Cardiac fibroblast (primary cell): ENCODE results near the gene MYOM1.
"Not testable (repeated sequence)": the region's sequence is repeated elsewhere in the genome, so short reads cannot be mapped to it uniquely, and the experiment has no call there.

ENCODE experiments used
- DNase-seq, 2 donors: peaks; one replicate each; pipeline versions ENCODE4 v3.0.0 to v3.0.0-alpha.2; 2010; ENCODE audit warnings: low read depth in 2 of 2
- H3K4me3 ChIP-seq, 2 donors: replicated peaks in 1 of 2; 1 replicate in 1 of 2; 2 replicates in 1 of 2; pipeline ENCODE4 v1.5.1; 2011; ENCODE audit warnings: low read depth in 2 of 2, low read length in 2 of 2, mild to moderate bottlenecking in 2 of 2, moderate library complexity in 1 of 2
- TF ChIP-seq, protein P1 (sequence below): IDR thresholded peaks from one replicate; pipeline ENCODE4 v1.5.1; 2011; ENCODE audit warnings: low read depth, mild to moderate bottlenecking, low read length, inconsistent platforms

MYOM1 gene

DNA sequence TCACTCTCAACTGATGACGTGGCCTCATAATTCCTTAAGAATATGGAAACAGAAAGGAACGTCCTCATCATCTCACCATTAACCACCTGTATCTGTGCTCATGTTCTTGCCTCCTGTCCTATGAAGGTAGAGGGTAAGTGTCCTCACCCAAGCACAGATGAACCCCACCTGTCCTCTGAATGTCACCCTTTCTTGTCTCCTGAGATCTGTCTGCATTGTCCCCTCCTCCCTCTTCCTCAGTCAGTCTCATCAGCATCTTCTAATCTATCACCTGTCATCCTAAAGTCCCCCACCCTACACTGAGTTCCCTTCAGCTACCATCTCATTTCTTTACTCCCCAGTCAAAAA lies 167.4 kb downstream of the MYOM1 start:
- no peak overlapping the region for H3K4me3 ChIP-seq
- TF ChIP-seq, protein P1, sequence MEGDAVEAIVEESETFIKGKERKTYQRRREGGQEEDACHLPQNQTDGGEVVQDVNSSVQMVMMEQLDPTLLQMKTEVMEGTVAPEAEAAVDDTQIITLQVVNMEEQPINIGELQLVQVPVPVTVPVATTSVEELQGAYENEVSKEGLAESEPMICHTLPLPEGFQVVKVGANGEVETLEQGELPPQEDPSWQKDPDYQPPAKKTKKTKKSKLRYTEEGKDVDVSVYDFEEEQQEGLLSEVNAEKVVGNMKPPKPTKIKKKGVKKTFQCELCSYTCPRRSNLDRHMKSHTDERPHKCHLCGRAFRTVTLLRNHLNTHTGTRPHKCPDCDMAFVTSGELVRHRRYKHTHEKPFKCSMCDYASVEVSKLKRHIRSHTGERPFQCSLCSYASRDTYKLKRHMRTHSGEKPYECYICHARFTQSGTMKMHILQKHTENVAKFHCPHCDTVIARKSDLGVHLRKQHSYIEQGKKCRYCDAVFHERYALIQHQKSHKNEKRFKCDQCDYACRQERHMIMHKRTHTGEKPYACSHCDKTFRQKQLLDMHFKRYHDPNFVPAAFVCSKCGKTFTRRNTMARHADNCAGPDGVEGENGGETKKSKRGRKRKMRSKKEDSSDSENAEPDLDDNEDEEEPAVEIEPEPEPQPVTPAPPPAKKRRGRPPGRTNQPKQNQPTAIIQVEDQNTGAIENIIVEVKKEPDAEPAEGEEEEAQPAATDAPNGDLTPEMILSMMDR, result no peak
- no peak for DNase-seq

DNA sequence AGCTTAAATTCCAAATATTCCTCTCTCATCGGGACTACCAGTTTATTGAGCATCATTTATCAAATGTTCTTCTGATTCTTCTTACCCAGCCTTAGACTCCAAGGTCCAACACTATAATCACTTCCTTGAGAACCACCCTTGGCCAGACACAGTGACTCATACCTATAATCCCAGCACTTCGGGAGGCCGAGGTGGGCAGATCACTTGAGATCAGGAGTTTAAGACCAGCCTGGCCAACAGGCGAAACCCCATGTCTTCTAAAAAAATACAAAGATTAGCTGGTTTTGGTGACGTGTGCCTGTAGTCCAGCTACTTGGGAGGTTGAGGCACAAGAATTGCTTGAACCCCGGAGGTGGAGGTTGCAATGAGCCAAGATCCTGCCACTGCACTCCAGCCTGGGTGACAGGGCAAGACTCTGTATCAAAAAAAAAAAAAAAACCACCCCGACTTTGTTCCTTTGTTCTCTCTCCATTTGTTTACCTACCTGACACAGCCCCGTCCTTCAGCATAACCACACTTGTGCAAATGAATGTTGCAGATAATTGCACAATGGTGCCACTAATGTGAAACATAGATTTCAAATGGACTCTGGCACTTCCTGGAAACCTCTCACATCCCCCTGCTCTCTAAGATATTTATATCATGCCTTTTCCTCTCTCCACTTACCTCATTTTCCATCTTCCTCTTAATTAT lies 167.9 kb downstream of the MYOM1 start:
- H3K4me3 ChIP-seq, result no peak overlapping the region
- no peak for DNase-seq
- TF ChIP-seq, protein P1, result no peak

DNA sequence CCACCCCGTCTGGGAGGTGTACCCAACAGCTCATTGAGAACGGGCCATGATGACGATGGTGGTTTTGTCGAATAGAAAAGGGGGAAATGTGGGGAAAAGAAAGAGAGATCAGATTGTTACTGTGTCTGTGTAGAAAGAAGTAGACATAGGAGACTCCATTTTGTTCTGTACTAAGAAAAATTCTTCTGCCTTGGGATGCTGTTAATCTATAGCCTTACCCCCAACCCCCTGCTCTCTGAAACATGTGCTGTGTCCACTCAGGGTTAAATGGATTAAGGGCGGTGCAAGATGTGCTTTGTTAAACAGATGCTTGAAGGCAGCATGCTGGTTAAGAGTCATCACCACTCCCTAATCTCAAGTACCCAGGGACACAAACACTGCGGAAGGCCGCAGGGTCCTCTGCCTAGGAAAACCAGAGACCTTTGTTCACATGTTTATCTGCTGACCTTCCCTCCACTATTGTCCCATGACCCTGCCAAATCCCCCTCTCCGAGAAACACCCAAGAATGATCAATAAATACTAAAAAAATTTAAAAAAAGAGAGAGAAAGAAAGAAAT lies 169.8 kb downstream of the MYOM1 start:
- not testable (repeated sequence) for H3K4me3 ChIP-seq, DNase-seq

DNA sequence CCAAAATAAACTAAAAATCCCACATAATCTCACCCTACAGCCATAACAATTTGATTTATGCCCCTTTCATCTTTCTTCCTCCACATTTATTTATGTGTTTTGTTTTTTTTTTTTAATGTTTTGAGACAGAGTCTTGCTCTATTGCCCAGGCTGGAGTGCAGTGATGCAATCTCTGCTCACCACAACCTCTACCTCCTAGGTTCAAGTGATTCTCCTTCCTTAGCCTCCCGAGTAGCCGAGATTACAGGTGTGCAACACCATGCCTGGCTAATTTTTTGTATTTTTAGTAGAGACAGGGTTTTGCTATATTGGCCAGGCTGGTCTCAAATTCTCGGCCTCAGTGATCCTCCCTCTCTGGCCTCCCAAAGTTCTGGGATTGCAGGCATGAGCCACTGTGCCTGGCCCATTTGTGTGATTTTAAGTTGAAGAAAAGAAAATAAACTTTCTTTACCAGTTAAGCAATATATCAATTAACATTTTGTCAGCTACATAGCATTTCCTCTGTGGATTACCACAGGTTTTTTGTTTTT lies 170.9 kb downstream of the MYOM1 start:
- DNase-seq, result no peak
- TF ChIP-seq, protein P1, result no peak
- H3K4me3 ChIP-seq, result no peak overlapping the region

DNA sequence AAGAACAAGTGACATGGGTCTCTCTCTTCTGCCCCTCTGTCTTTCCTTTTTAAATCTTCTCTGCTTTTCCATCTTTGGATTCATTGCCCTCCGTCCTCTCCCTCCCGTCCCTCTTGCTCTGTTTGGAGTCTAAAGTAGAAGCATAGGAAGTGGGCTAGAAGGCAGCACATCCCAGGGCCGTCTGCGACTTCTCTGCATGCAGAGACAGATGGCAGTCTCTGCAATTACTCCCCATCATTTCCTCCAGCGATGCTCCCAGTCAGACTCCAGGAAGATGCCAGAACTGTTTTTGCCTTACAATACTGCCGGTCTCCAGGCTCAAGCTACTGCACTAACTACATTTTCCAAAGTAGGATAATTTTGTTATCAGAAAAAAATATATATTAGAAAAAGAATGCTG lies 171.6 kb downstream of the MYOM1 start:
- no peak overlapping the region for H3K4me3 ChIP-seq
- DNase-seq, result no peak
- TF ChIP-seq, protein P1, result no peak

DNA sequence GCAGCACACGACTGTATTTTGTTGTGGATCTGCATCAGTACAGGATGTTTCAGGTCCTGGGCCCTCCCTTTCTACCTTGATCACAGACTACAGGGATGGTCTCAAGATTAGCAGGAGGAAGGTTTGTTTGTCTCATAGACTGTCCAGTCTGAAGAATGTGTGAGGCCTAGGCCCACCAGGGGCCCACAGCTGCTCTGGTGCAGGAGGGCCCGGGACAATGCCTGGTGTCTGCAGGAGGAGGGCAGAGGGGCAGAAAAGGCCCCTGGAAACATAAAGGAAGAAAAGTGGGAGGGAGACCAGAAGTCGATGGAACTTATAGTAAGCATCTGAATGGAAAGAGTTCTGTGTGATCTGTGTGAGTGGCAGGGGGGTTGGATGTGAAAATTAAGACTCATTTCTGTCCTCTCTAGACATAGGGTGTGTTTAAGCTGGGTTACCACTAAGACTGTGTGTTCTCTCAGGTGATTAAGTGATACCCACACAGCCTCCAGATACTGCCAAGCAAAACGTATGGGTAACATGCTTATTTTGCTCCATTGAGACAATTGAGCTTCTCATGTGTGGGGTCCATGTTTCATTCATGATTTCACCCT lies 173.5 kb downstream of the MYOM1 start:
- no peak for DNase-seq
- TF ChIP-seq, protein P1, result no peak

DNA sequence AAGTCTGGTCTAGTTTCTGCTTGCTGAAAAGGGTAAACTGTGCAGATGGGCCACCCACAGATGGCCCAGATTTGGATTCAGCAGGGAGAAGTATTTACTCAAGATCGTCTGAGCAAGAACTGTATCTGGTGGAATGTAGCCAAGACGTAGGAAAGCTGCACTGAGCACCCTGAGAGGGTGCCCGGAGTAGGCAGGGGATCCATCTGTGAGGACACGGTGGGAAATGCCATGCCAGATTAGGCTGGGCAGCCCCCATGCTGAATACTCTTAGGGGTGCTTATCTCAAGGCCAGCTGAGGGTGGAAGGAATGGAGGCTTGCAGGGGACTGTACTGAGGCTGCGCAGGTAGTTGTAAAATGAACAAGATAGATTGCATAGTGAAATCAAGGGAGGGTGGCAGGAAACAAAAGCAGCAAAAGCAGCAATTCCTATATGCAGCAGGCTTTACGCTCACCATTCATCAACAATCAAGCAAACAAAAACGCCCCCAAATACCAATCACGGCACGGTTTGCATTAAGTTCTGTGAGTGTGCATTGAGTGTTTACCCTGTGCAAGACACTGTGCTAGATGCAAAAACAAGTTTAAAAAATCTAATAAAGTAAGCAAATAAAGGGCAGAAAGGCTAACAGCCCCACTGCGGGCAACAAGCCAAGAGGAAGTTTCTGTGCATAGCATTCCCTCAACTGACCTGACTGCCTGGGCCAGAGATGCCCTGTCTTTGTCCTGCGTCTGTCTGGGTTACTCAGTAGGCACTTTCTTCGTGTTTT lies 174.7 kb downstream of the MYOM1 start:
- no peak for DNase-seq
- TF ChIP-seq, protein P1, result no peak
- H3K4me3 ChIP-seq, result no peak overlapping the region

More for the DNA sequence above, 173.5 kb downstream of the MYOM1 start:
- H3K4me3 ChIP-seq, result no peak overlapping the region
